ENCODE measurements around the gene FER. TPM values are rescaled to one million over a fixed set of nuclear protein-coding genes. Genes with fewer than 3 reads are reported as not detected.

Gene FER
- polyA plus RNA-seq, 1 donor from 2014 or later: 8.5 TPM

DNA sequence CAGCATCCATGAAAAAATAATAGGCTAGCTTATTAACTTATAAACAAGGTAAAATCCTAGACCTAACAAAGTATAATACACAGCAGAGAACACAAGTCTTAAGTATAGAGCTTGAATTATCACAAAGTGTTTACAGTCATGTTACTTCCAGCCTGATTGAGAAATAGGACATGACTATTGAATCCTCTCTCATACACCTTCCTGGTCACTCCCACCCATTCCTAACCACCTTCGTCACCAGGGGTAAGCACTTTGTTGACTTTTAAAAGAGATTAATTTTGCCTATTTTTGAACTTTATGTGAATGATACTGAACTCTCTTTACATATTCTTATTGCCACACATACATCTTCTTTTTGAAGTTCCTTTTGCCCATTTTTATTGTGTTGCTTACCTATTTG is 336.2 kb downstream of the FER start:
- H3K79me2 ChIP-seq (replicated peaks; ENCODE audit: insufficient read depth, low read length): no peaks in the 10 kb centered on the region
- no peak overlapping the region for H3K4me3 ChIP-seq (ENCODE audit: low read length)
- no peaks in the 10 kb centered on the region for H4K20me1 ChIP-seq (ENCODE audit: insufficient read depth)
- H3K4me2 ChIP-seq (ENCODE audit: low read length): no peak overlapping the region
- no peaks in the 10 kb centered on the region for H3K27me3 ChIP-seq (ENCODE audit: insufficient read depth, low read depth, low read length)
- no peak overlapping the region for H3K27ac ChIP-seq (ENCODE audit: low read length)
- no peak for TF ChIP-seq TAF1 (IDR thresholded peaks at IDR 0.05; ENCODE audit: low read depth)
- no peak for TF ChIP-seq EZH2 (IDR thresholded peaks at IDR 0.05; ENCODE audit: borderline replicate concordance, insufficient read depth, low read length, poor library complexity, severe bottlenecking)
- no peaks in the 10 kb centered on the region for H3K36me3 ChIP-seq (ENCODE audit: insufficient read depth, low read length)
- no peaks in the 10 kb centered on the region for H3K9me3 ChIP-seq (ENCODE audit: low read length)
- no peak overlapping the region for H3K9ac ChIP-seq (ENCODE audit: low read length)
- no peaks in the 10 kb centered on the region for H3F3A ChIP-seq (ENCODE audit: insufficient read depth, low read length, poor library complexity, severe bottlenecking)
- no peak overlapping the region for H2AFZ ChIP-seq (ENCODE audit: low read depth, low read length)
- no peaks in the 10 kb centered on the region for H3K9me2 ChIP-seq (ENCODE audit: insufficient read depth, low read length)

DNA sequence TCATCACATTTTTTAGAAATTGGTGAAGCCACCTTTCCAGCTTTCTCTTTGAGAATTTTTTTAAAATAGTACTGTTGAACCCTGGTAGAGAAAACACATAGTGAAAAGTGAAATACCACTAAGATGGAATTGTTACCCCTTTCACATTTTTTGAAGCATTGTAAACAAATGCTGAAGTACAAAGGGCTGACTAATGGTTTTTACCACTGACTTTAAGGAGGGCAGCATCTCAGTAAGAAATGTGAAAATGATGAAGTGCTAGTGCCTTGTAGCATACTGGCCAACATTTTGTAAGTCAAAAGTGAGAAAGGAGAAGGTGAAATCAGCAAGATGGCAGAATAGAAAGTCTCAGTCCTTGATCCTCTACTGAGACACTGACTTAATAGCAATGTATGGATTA is 341.5 kb downstream of the FER start:
- Histone ChIP-seq H3K36me3 (ENCODE audit: insufficient read depth, low read length) (no peaks in the 10 kb centered on the region), H3K9ac (ENCODE audit: low read length) (no peak overlapping the region), H3K79me2 (replicated peaks; ENCODE audit: insufficient read depth, low read length) (no peaks in the 10 kb centered on the region), H3K9me2 (ENCODE audit: insufficient read depth, low read length) (no peaks in the 10 kb centered on the region), H3K4me2 (ENCODE audit: low read length) (no peak overlapping the region), H3K27ac (ENCODE audit: low read length) (no peak overlapping the region), H3K4me3 (ENCODE audit: low read length) (no peak overlapping the region), H4K20me1 (ENCODE audit: insufficient read depth) (no peaks in the 10 kb centered on the region), H3F3A (ENCODE audit: insufficient read depth, low read length, poor library complexity, severe bottlenecking) (no peaks in the 10 kb centered on the region), H2AFZ (ENCODE audit: low read depth, low read length) (no peak overlapping the region), H3K9me3 (ENCODE audit: low read length) (no peaks in the 10 kb centered on the region), H3K27me3 (ENCODE audit: insufficient read depth, low read depth, low read length) (no peaks in the 10 kb centered on the region)
- TF ChIP-seq, protein P1, sequence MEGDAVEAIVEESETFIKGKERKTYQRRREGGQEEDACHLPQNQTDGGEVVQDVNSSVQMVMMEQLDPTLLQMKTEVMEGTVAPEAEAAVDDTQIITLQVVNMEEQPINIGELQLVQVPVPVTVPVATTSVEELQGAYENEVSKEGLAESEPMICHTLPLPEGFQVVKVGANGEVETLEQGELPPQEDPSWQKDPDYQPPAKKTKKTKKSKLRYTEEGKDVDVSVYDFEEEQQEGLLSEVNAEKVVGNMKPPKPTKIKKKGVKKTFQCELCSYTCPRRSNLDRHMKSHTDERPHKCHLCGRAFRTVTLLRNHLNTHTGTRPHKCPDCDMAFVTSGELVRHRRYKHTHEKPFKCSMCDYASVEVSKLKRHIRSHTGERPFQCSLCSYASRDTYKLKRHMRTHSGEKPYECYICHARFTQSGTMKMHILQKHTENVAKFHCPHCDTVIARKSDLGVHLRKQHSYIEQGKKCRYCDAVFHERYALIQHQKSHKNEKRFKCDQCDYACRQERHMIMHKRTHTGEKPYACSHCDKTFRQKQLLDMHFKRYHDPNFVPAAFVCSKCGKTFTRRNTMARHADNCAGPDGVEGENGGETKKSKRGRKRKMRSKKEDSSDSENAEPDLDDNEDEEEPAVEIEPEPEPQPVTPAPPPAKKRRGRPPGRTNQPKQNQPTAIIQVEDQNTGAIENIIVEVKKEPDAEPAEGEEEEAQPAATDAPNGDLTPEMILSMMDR (IDR thresholded peaks at IDR 0.05; ENCODE audit: poor library complexity, severe bottlenecking): no peak
- no peak for TF ChIP-seq SMC3 (conservative IDR thresholded peaks at IDR 0.05; ENCODE audit: poor library complexity)
- no peak for TF ChIP-seq EP300 (conservative IDR thresholded peaks at IDR 0.05; ENCODE audit: poor library complexity, severe bottlenecking)
- TF ChIP-seq RAD21 (conservative IDR thresholded peaks at IDR 0.05): no peak
- no peak for TF ChIP-seq POLR2AphosphoS5 (IDR thresholded peaks at IDR 0.05)
- TF ChIP-seq, protein P2, sequence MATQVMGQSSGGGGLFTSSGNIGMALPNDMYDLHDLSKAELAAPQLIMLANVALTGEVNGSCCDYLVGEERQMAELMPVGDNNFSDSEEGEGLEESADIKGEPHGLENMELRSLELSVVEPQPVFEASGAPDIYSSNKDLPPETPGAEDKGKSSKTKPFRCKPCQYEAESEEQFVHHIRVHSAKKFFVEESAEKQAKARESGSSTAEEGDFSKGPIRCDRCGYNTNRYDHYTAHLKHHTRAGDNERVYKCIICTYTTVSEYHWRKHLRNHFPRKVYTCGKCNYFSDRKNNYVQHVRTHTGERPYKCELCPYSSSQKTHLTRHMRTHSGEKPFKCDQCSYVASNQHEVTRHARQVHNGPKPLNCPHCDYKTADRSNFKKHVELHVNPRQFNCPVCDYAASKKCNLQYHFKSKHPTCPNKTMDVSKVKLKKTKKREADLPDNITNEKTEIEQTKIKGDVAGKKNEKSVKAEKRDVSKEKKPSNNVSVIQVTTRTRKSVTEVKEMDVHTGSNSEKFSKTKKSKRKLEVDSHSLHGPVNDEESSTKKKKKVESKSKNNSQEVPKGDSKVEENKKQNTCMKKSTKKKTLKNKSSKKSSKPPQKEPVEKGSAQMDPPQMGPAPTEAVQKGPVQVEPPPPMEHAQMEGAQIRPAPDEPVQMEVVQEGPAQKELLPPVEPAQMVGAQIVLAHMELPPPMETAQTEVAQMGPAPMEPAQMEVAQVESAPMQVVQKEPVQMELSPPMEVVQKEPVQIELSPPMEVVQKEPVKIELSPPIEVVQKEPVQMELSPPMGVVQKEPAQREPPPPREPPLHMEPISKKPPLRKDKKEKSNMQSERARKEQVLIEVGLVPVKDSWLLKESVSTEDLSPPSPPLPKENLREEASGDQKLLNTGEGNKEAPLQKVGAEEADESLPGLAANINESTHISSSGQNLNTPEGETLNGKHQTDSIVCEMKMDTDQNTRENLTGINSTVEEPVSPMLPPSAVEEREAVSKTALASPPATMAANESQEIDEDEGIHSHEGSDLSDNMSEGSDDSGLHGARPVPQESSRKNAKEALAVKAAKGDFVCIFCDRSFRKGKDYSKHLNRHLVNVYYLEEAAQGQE (IDR thresholded peaks at IDR 0.05; ENCODE audit: borderline replicate concordance): no peak
- TF ChIP-seq TAF1 (IDR thresholded peaks at IDR 0.05; ENCODE audit: low read depth): no peak
- TF ChIP-seq MXI1 (conservative IDR thresholded peaks at IDR 0.05; ENCODE audit: poor library complexity, severe bottlenecking): no peak

DNA sequence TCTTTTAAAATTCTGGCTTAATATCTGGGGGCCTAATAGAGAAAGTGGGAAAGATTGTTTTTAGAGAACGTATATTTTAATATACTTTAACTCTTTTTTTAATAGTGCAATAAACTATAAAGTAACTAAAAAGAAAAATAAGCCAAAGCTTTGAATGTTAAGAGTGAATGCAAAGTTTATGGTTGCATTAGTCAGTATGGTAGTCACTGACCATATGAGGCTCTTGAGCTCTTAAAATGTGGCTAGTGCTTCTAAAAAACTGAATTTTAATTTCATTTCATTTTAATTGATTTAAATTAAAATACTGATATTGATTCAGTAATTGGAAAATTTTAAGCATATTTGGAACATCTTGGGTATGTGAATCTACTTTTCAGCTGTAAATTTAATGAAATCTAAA is 351.4 kb downstream of the FER start:
- no peak for TF ChIP-seq POLR2AphosphoS5 (IDR thresholded peaks at IDR 0.05)
- TF ChIP-seq, protein P1 (IDR thresholded peaks at IDR 0.05; ENCODE audit: poor library complexity, severe bottlenecking): no peak
- no peak for TF ChIP-seq RAD21 (conservative IDR thresholded peaks at IDR 0.05)
- no peak for TF ChIP-seq SMC3 (conservative IDR thresholded peaks at IDR 0.05; ENCODE audit: poor library complexity)
- TF ChIP-seq EP300 (conservative IDR thresholded peaks at IDR 0.05; ENCODE audit: poor library complexity, severe bottlenecking): no peak
- no peak for TF ChIP-seq EZH2 (IDR thresholded peaks at IDR 0.05; ENCODE audit: borderline replicate concordance, insufficient read depth, low read length, poor library complexity, severe bottlenecking)
- TF ChIP-seq, protein P2 (IDR thresholded peaks at IDR 0.05; ENCODE audit: borderline replicate concordance): no peak
- TF ChIP-seq TAF1 (IDR thresholded peaks at IDR 0.05; ENCODE audit: low read depth): no peak
- TF ChIP-seq MXI1 (conservative IDR thresholded peaks at IDR 0.05; ENCODE audit: poor library complexity, severe bottlenecking): no peak
- Histone ChIP-seq H4K20me1 (ENCODE audit: insufficient read depth) (no peaks in the 10 kb centered on the region), H3F3A (ENCODE audit: insufficient read depth, low read length, poor library complexity, severe bottlenecking) (no peaks in the 10 kb centered on the region), H3K27me3 (ENCODE audit: insufficient read depth, low read depth, low read length) (no peaks in the 10 kb centered on the region), H2AFZ (ENCODE audit: low read depth, low read length) (no peak overlapping the region), H3K4me2 (ENCODE audit: low read length) (no peak overlapping the region), H3K79me2 (replicated peaks; ENCODE audit: insufficient read depth, low read length) (no peaks in the 10 kb centered on the region), H3K4me3 (ENCODE audit: low read length) (no peak overlapping the region), H3K36me3 (ENCODE audit: insufficient read depth, low read length) (no peaks in the 10 kb centered on the region), H3K27ac (ENCODE audit: low read length) (no peak overlapping the region), H3K9ac (ENCODE audit: low read length) (no peak overlapping the region), H3K9me3 (ENCODE audit: low read length) (no peaks in the 10 kb centered on the region), H3K9me2 (ENCODE audit: insufficient read depth, low read length) (no peaks in the 10 kb centered on the region)
